Heart right ventricle (tissue), 16 donors: ENCODE measurements around the gene GNG3. TPM values are rescaled to one million over a fixed set of nuclear protein-coding genes. Genes with fewer than 3 reads are reported as not detected.

ENCODE experiments used
- ATAC-seq, 8 donors: fragments of 200-7000 bp; cut with Tn5 transposase; one replicate each; pipeline ENCODE4 v1.9.1; 2020; ENCODE audit warnings: mild to moderate bottlenecking in 8 of 8, moderate library complexity in 8 of 8, moderate number of reproducible peaks in 1 of 8
- DNase-seq, 2 donors: peaks; one replicate each; pipeline ENCODE4 v3.0.0-alpha.2; 2020
- H3K27ac ChIP-seq, 10 donors: fragments of 200-600 bp; sonication (generic) in 2 of 10; one replicate each; pipeline versions ENCODE4 v1.5.0 to v1.8.0; 2020 to 2022; ENCODE audit warnings: mild to moderate bottlenecking in 3 of 10
- H3K27me3 ChIP-seq, 7 donors: fragments of 200-600 bp; one replicate each; pipeline ENCODE4 v1.8.0; 2021 to 2022; ENCODE audit warnings: mild to moderate bottlenecking in 2 of 7
- H3K36me3 ChIP-seq, 9 donors: fragments of 200-600 bp; sonication (generic) in 1 of 9; one replicate each; pipeline versions ENCODE4 v1.5.0 to v1.8.0; 2020 to 2022; ENCODE audit warnings: mild to moderate bottlenecking in 2 of 9
- H3K4me1 ChIP-seq, 9 donors: fragments of 200-600 bp; sonication (generic) in 1 of 9; one replicate each; pipeline versions ENCODE4 v1.5.0 to v1.8.0; 2020 to 2022; ENCODE audit warnings: mild to moderate bottlenecking in 4 of 9
- H3K4me3 ChIP-seq, 10 donors: fragments of 200-600 bp; sonication (generic) in 2 of 10; one replicate each; pipeline versions ENCODE4 v1.5.0 to v1.8.0; 2020 to 2022; ENCODE audit warnings: mild to moderate bottlenecking in 7 of 10, moderate library complexity in 2 of 10
- H3K9me3 ChIP-seq, 11 donors: fragments of 200-600 bp in 10 of 11; sonication (generic) in 2 of 11; one replicate each; pipeline versions ENCODE4 v1.5.0 to v1.8.0; 2013 to 2022; ENCODE audit warnings: mild to moderate bottlenecking in 2 of 11, control low read depth in 1 of 11, moderate library complexity in 1 of 11
- CTCF ChIP-seq, 9 donors: fragments of 200-600 bp; sonication (generic) in 2 of 9; IDR thresholded peaks; one replicate each; pipeline versions ENCODE4 v1.5.0 to v1.8.0; 2021 to 2022; ENCODE audit warnings: antibody characterized with exemption in 9 of 9, mild to moderate bottlenecking in 5 of 9, moderate library complexity in 1 of 9
- WGBS, 2 donors: extraction: QIAGEN DNeasy Blood & Tissue Kit; methylation state at CpG; one replicate each; pipeline ENCODE4 v1.1.7; 2013; ENCODE audit warnings: inconsistent platforms in 1 of 2; 5-methylcytosine and 5-hydroxymethylcytosine counted together
- intact Hi-C, 10 donors: fragments of 100-400 bp; cut with DNase I; formaldehyde crosslinking; loops; one replicate each; pipeline versions ENCODE4 v1.11.1 to v1.14.2; 2022
- polyA plus RNA-seq, 2 donors: library from polyadenylated mRNA; stranded (reverse); fragments of 200-250 nt; gene quantifications; one replicate each; pipeline ENCODE4 v1.2.3, GENCODE V29; 2013
- total RNA-seq, 10 donors: library from RNA; stranded (reverse); fragmentation: NEBNext Ultra II Directional in 3 of 10; extraction: Animal tissue kit (Norgen Biotek cat#: 25700) in 3 of 10; gene quantifications; one replicate each; pipeline versions ENCODE4 v1.2.1 to v1.2.4, GENCODE V29; 2021 to 2023
- donor health status: Arrhythmogenic right ventricular cardiomyopathy.
- donor health status: ischemic (EF 13 %, LVEDD 7.1; RV severe dilation, severe dysfunction).
- donor health status: healthy with polysubstance abuse.
- donor health status: DM: no; HTN: yes; CAD: no.
- donor health status: DM: no; HTN: no; CAD: no.
- donor health status: ischemic (EF 25% LVEDD 6.9; RV normal size, moderate dysfunction).
- donor health status: ischemic (EF 25% LVEDD 5.7; RV mildly dilated, moderate dysfunction).
- donor health status: healthy.
- donor health status: DM: yes; HTN: yes; CAD: no.
- donor health status: Ischemic cardiomyopathy.
- donor health status: ischemic (EF 35%, LVEDD 5.7; RV mildly dilated, moderate dysfunction).
- donor health status: nonischemic (EF 11% LVEDD 7.7; RV severe dilation, severe dysfunction).
- donor health status: DM: yes; HTN: yes; CAD: no.
- donor health status: PGD.
- donor health status: ischemic (EF 29% LVEDD 5.4; RV normal size, mild dysfunction).
- donor health status: nonischemic (EF 23%, LVEDD 6.1; RV moderate dilation, normal function).

Gene GNG3
- total and polyA plus RNA-seq, 12 donors = 0.16 to 0.34 (median 0.30) TPM; not detected in 7

- TF ChIP-seq CTCF (IDR thresholded peaks at IDR 0.05) = no peak
- peak overlapping the region; percentile 43 to 75 (median 68) for H3K4me3 ChIP-seq
- peaks cover 26 to 73% (median 48%) of the 10 kb centered on the region in 9 donors for H3K4me1 ChIP-seq
- no peaks in the 10 kb centered on the region for H3K9me3 ChIP-seq
- 4% methylated on average over 7 of the region's 7 CpGs for WGBS, 2 donors
- intact Hi-C loops = loop anchor here in 3 of 10 donors (2.0 to 5.0 kb wide), 4 partner anchors 18 to 134 kb away; partner anchors contain the start of genes LBHD1 (in 2 of the 3), UQCC3 (in 2 of the 3), C11orf98 (in 1 of the 3) and CSKMT (in 1 of the 3)
- peak overlapping the region; percentile 44 to 100 (median 98) for H3K27ac ChIP-seq
- no peak for DNase-seq
- ATAC-seq = peak in 3 of 8 donors; percentile 1 to 8 (median 1)
- H3K36me3 ChIP-seq = peaks cover 0 to 38% (median 11%) of the 10 kb centered on the region in 9 donors
- no peaks in the 10 kb centered on the region for H3K27me3 ChIP-seq
Observed at GRCh38 chr11:62708793-62709192, 1.3 kb downstream of the GNG3 start.

DNA sequence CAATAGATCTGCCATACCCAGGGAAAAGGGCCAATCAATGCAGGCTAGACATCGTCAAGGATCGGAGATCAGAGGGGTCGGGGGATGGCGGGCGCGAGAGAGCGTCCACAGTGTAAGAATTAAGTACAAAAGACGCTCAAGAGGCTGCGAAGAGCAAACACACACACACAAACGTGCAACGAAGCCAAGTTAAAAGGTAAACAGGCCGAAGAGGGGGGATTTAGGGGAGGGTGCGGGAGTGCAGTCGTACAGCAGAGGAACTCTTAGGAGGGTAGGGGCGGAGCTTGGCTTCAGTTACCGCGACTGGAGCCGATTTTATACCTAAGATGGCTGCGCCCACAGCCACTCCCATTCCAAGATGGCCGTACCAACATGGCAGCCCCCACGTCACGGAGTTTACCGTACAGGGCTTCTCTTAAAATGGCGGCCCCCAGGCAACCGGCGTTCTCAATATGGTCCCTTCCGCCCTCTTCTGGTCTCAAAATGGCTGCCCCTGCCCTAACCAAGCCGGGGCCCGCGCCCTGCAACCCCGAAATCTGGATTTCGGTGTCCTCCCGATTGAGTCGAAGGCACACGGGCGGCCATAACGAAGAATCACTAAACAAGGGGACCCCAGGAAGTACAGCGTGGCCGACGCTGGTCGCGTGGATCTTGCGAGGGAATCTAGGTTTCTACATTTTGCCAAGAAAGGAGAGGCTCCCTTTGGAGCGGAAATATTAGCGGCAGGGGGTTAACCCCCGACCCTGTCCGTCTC lies 1.9 kb downstream of the GNG3 start:
- peaks cover 0 to 44% (median 14%) of the 10 kb centered on the region in 9 donors for H3K36me3 ChIP-seq
- H3K4me3 ChIP-seq = peak overlapping the region; percentile 47 to 75 (median 68)
- WGBS, 2 donors = 1% methylated on average over 47 of the region's 47 CpGs
- ATAC-seq (peak; percentile 80 to 92 (median 87)), DNase-seq (peak; percentile 95 to 99)
- intact Hi-C loops = loop anchor here in 3 of 10 donors (2.0 to 5.0 kb wide), 4 partner anchors 17 to 133 kb away; partner anchors contain the start of genes LBHD1 (in 2 of the 3), UQCC3 (in 2 of the 3), C11orf98 (in 1 of the 3) and CSKMT (in 1 of the 3)
- H3K9me3 ChIP-seq = no peaks in the 10 kb centered on the region
- TF ChIP-seq CTCF (IDR thresholded peaks at IDR 0.05) = peak in 5 of 9 donors; percentile 15 to 46 (median 27)
- no peaks in the 10 kb centered on the region for H3K27me3 ChIP-seq
- peak overlapping the region; percentile 89 to 100 (median 98) for H3K27ac ChIP-seq
- H3K4me1 ChIP-seq = peaks cover 26 to 73% (median 49%) of the 10 kb centered on the region in 9 donors

- peaks cover 26 to 75% (median 48%) of the 10 kb centered on the region in 9 donors for H3K4me1 ChIP-seq
- peak in 2 of 8 donors; percentile 1 to 5 for ATAC-seq
- peaks cover 0 to 50% (median 18%) of the 10 kb centered on the region in 9 donors for H3K36me3 ChIP-seq
- DNase-seq = no peak
- WGBS, 2 donors = 59 to 69% methylated on average over 7 of the region's 7 CpGs
- intact Hi-C loops = no loop called here
- H3K4me3 ChIP-seq = peak overlapping the region; percentile 47 to 75 (median 68)
- no peaks in the 10 kb centered on the region for H3K27me3 ChIP-seq
- H3K9me3 ChIP-seq = no peaks in the 10 kb centered on the region
- H3K27ac ChIP-seq = peak overlapping the region; percentile 89 to 100 (median 98)
- no peak for TF ChIP-seq CTCF (IDR thresholded peaks at IDR 0.05)
Observed at GRCh38 chr11:62710001-62710345, 2.5 kb downstream of the GNG3 start.

GRCh38 chr11:62712276-62712812 lies 4.9 kb downstream of the GNG3 start:
- DNase-seq = no peak
- H3K27me3 ChIP-seq = no peaks in the 10 kb centered on the region
- TF ChIP-seq CTCF (IDR thresholded peaks at IDR 0.05) = no peak
- H3K36me3 ChIP-seq = peaks cover 0 to 73% (median 30%) of the 10 kb centered on the region in 9 donors
- H3K9me3 ChIP-seq = no peaks in the 10 kb centered on the region
- 84 to 88% methylated on average over 6 of the region's 6 CpGs for WGBS, 2 donors
- no peak for ATAC-seq
- no peak overlapping the region for H3K4me3 ChIP-seq
- intact Hi-C loops = no loop called here
- peaks cover 15 to 55% (median 33%) of the 10 kb centered on the region in 9 donors for H3K4me1 ChIP-seq
- peak overlapping the region in 8 of 10 donors; percentile 50 to 78 (median 64) for H3K27ac ChIP-seq
